GM19463 (cell line): Measurements from ENCODE around the gene ZDHHC18.
"Not testable (repeated sequence)": the region's sequence is repeated elsewhere in the genome, so short reads cannot be mapped to it uniquely, and the experiment has no call there.

ENCODE experiments used
- ATAC-seq: cut with Tn5 transposase; IDR thresholded peaks from one replicate; pipeline ENCODE4 v1.9.1; 2021; ENCODE audit warnings: mild to moderate bottlenecking, moderate library complexity; ENCODE audit not compliant: unreplicated experiment

ZDHHC18 gene

DNA sequence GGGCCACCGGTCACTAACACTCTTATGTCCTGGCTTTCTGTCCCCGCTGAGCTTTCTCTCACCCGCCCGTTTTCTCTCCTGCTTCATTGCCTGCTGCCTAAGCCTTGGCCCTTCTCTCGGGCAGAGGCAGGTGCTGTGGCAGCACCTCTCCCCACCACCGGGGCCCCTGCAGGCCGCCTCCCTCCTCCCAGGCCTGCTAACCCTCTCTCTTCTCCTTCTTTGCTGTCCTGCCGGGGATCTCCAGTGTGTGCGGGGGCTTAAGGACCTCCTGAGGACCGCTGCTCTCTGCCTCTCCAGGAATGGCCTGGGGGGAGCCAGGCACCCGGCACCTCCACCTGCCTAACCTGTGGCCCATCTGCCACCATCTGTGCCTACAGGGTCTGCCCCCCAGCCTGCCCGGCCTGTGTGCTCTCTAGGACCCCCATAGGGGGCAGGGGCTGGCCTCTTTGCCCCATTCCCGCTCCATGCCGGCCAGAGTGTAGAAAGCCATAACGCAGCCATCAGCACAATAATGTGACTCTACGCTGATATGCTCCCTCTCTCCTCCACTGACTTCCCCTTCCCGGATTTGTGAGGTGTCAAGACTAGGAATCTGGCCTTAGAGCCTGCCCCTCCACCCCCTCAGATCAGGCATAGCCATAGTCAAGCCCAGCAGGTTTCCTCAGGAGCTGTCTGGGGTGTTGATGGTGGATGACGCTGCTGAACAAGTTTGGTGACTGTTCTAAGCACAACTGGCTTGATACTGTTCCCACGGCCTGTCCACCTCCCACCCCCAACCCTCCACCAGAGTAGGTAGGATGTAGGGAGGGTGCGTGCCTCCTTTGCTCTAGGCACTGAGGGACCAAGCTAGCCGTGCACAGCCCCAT, 30.3 kb downstream of the ZDHHC18 start:
- ATAC-seq: no peak

DNA sequence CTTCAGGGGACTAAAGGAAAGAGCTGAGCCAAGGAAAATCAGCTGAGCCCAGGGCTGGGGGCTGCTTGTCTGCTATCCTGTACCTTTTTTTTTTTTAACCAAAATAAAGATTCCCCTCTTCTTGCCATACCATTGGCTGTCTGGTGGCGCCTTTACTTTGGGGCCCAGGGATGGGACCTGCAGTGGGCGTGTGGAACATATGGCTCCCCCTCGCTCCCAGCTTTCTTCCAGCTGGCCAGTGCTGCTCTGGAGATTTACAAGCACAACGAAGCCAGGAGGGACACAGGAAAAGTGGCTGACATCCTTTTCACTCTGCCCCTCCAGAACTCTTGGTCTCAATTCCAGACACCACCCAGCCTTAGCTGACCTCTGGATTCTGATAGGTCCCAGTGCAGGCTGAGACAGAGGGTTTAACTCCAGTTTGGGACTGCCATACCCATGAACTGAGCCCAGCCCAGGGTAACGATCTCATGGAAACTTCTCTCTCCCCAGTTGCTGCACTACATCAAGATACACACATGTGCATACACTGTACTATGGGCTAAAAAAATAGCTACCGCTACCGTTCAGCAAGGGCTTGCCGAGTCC, 31.1 kb downstream of the ZDHHC18 start:
- ATAC-seq: no peak

DNA sequence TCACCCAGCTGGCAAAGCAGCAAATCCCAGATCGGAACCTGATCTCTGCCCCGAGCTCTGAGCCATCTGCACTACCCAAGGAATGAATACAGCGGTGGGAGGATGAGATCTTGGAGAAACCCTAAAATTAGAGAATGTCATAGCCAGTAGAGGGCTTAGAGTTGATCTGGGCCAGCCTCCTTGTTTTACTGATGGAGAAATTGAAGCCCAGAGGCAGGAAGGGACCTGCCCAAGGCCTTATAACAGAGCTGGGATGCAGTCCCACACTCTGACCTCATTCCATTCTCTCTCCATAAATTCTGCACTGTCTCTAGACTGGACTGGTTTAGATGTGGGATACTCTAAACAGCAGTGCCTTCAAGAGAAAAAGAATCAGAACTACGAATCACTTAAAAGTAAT, 31.7 kb downstream of the ZDHHC18 start:
- no peak for ATAC-seq

DNA sequence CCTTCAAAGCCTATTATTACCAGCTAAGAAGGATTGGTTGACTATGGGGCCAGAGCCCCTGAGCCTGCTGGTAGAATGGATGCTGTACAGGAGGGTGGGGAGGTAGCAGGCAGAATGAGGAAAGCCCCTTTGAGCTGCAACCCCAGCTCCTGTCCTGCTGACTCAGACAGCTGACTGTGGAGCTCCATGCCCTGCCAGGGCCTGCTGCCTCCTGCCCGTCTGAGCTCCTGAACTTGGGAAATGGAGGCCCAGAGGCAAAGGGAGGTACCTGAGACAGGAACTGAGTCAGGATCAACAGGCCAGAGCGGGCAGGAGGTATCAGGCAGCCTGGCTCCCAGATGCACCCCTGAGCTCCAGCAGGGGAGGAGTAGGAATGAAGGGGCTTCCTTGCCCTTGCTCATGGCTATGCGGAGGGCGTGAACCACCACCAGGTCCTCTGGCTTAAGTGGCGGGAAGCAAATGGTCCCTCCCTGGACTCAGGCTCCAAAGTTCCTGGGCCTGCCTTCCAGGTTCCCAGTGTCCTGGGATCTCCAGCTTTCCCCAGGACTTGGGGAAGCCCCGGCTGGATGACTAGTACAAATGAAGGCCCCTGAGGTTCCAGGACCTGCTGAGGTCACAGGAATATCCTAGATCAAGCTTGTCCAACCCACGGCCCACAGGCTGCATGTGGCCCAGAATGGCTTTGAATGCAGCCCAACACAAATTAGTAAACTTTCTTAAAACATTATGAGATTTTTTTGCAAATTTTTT, 32.6 kb downstream of the ZDHHC18 start:
- no peak for ATAC-seq

DNA sequence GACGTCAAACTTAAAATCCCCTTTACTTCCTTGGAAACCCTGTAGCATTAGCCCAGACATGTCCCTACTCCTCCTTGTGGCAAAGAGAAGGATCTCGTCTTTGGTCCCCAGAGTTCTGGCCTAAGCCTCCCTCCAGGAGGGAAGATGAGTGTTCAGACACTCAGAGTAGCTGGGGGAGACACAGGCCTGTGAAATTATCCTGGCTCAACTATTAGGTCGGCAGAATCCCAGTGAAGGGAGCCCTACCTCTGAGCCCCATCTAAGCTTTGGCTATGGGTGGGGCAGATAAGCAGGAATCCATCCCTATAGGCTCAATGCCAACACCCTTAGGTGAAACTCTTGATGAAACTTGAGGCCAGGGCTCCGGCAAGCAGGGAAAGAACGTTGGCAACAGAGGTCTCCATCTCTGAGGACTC, 34.8 kb downstream of the ZDHHC18 start:
- ATAC-seq: no peak

DNA sequence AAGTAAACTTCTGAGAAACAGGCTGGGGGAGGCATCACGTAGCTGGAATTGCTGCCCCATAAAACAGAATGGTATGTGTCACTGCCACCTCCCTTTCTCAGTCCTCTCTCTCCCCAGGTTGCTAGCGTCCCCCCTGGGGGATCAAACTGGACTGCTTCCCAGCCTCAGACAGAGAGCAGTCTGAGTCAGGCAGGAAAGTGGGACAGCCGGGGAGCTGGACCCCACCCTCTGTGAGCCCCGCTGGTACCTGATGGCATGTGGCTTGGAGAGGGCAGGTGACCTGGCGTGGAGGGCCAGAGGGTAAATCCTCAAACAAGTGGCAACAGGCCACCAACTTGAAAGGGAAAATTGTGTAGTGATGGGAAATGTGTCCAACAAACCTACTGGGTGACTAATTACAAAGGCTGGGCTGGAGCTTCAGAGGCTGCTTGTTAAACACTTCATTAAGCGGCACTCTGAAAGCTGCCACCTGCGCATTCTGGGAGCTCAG, 35.4 kb downstream of the ZDHHC18 start:
- ATAC-seq: no peak

DNA sequence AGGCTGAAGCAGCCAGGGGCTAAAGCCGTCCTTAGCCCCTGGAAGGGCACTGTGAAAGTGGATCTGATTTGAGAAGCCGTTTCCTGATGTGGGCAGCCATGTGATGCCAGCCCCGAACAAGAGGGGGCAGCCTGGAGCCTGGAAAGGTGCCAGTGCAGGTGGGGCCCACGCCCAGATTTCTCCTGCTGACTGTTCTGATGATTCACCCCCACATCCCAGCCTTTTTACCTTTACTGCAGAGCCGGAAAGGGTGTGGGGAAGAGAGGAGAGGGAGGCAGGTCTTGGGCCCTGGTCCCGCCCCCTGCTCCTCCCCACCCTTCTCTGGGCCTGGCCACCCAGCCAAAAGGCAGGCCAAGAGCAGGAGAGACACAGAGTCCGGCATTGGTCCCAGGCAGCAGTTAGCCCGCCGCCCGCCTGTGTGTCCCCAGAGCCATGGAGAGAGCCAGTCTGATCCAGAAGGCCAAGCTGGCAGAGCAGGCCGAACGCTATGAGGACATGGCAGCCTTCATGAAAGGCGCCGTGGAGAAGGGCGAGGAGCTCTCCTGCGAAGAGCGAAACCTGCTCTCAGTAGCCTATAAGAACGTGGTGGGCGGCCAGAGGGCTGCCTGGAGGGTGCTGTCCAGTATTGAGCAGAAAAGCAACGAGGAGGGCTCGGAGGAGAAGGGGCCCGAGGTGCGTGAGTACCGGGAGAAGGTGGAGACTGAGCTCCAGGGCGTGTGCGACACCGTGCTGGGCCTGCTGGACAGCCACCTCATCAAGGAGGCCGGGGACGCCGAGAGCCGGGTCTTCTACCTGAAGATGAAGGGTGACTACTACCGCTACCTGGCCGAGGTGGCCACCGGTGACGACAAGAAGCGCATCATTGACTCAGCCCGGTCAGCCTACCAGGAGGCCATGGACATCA, 36.5 kb downstream of the ZDHHC18 start, which contains the start of gene SFN:
Gene SFN, plus strand, starts transcription at position 369 of the 904 bp plus-strand sequence. Its CDS starts 64 bp downstream, at position 433.
- no peak for ATAC-seq

DNA sequence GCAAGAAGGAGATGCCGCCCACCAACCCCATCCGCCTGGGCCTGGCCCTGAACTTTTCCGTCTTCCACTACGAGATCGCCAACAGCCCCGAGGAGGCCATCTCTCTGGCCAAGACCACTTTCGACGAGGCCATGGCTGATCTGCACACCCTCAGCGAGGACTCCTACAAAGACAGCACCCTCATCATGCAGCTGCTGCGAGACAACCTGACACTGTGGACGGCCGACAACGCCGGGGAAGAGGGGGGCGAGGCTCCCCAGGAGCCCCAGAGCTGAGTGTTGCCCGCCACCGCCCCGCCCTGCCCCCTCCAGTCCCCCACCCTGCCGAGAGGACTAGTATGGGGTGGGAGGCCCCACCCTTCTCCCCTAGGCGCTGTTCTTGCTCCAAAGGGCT, 37.2 kb downstream of the ZDHHC18 start:
- ATAC-seq: no peak

DNA sequence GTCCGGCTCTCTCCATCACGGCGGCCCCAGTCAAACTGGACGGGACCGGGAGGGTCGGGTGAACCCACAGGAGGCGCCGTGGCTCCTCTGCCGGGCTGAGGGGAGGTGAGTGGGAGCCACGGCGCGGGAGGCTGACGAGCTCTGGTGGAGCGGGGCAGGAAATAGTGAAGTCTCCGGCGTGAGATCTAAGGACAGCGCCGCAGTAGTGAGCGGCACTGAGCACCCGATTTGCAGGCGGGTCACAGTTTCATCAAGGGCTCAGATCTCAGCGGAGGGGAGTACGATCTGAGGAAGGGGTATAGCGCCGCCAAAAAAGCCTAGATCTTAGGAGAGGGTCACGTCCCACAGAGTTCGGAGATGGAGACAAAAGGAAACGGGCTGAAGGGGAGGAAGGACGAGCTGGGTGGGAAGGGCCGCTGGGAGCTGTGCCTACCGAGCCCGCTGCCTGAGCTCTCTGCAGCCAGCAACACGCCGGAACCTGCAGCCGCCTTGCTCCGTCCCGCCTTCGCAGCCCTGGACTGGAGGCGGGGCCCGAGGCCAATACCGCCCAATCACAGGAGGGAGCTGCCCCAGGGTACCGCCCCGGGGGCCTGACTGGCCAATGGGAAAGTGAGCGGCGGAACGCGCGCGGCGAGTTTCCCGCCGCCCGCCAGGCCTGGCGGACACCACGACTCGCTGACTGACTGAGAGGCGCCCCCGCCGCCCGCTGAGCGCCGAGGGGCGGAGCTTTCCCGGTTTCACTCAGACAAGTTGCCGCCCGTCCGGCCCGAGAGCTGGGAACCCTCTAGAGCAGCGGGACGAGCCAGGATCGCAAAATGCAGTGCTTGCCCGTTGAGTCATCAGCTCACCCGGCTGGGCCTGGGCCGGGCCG, 38.4 kb downstream of the ZDHHC18 start:
- ATAC-seq: peak; percentile 94

DNA sequence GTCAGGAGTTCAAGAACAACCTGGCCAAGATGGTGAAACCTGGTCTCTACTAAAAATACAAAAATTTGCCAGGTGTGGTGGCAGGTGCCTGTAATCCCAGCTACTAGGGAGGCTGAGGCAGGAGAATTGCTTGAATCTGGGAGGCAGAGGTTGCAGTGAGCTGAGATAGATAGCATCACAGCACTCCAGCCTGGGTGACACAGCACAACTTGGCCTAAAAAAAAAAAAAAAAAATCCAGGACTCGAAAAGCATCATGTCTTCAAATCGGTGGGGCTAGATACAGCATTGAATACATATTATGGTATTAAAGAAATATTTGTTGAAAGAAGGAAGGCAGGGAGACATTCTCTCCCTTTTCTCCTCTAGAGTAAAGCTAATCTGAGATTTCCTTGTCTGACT, 46.6 kb downstream of the ZDHHC18 start:
- not testable (repeated sequence) for ATAC-seq

DNA sequence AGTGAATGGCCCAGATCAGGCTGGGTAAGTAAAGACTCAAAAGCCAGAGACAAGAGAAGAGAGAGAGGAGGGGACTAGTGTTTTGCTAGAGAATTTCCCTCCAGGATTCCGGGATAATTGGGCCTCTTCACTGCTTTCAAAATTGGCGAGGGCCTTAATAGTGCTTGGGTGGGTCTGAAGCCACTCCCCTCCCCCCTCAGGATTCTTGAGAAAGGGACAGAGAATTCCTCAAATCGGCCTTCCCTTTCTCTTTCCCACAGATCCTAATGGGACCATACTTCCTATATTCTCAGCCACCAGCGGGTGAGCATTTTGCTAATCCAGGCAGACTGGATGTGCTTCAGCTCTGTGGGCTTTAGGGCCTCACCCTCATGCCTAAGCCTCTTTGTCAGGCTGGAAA, 48.4 kb downstream of the ZDHHC18 start:
- ATAC-seq: no peak

DNA sequence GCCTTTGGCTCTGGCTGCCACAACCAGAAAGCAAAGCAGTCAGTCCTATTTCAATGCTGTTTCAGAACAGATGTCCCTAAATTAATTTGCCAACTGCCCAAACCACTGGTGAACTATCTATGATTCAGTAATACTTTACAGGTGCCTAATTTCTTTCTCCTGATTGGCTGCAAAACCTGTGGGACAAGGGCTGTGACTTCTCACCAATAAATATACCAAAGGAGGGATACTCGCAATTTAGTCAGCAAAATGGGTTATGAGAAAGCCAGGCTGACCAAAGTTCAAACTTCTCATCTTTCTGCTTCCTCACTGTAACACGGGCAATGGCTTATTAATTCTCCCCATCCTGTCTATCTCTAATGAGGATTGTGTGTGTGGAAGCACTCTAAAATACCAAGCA, 50.8 kb downstream of the ZDHHC18 start:
- ATAC-seq: no peak

DNA sequence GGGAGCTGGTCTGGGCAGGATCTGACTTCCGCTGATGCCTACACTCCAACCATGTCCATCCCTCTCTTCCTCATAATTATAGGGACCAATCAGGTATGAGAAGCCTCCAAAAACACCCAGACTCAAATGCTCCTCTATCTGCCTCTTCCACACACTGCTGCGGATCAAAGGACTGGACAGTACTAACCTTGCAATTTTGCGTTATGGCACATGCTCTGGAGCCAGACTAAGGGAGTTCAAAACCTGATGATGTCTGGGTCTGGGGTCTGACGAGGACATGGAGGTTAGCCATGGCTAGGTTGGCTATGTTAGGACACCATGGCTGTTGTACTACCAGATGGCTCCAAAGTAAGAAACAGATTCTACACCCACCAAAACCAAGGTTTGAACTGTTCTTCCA, 53.3 kb downstream of the ZDHHC18 start:
- ATAC-seq: no peak

DNA sequence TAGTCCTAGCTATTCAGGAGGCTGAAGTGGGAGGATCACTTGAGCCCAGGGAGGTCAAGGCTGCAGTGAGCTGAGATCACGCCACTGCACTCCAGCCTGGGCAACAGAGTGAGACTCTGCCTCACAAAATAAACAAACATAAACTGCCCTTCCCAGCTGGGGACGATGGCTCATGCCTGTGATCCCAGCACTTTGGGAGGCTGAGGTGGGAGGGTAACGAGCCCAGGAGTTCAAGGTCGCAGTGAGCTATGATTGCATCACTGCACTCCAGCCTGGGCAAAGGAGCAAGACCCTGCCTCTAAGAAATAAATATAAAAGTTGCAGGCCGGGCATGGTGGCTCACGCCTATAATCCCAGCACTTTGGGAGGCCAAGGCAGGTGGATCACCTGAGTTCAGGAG, 55.1 kb downstream of the ZDHHC18 start:
- ATAC-seq: not testable (repeated sequence)

DNA sequence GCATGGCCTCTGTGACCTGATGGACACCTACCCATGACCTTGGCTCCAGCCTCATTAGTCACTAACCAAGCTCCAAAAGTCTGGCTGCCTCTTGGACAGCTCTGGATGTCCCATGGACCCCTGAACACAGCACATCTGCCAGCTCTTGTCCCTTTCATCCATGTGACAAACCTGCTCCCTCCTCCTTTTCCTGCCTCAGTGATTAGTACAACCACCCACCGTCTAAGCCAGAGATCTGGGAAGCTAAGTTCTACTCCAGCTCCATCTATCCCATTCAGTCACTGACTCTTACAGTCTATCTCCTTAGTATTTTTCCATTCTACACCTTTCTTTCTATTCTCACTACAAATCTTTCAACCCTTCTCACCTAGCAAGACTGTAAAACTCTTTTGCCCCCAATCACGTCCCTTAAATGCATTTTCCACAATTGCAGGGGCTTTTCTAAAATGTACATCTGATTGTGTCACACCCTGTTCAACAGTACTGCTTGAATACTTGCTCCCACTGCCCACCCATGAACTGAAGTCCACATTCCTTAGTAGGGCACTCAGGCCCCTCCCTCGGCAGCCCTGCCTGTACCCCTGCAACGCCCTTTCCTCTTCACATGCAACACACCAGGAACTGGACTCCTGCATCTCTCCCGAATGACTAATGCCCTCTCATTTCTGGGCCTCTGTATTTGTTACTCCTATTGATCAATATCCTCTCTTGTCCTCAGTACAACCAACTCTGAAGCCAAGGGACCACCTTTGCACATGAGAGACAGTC, 56.4 kb downstream of the ZDHHC18 start:
- ATAC-seq: no peak

DNA sequence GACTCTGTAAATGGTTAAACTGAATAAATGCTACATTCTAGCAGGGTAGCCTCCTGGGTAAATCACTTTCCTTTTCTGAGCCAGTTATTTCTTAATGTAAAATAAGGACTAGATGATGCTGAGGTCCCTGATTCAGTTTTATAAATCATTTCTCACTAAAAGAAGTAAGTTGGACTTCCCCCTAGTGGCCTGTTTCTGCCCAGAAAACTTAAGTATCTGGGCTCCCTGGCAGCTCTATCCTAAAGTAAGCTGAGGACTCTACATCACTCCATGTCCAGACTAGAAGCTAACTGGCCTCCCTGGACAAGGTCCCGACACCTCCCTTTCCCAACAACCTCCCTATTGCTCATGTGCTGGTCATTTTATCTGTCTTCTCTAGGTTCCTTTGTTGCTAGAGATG, 60.6 kb downstream of the ZDHHC18 start:
- no peak for ATAC-seq

DNA sequence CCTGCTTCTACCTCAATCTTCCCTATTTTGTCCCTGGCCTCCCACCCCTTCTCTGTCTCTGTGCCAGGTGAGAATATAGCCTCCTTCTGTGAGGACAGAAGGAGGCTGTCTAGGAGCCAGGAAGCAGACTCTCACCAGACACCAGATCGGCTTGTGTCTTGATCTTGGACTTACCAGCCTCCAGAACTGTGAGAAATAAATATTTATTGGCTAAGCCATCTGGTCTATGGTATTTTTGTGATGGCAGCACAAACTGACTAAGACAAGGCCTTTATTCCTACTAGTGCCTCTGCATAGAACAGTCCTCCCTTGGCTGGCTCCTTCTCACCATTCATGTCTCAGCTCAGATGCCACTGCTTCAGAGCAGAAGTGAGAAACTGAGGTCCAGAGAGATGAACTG, 61.7 kb downstream of the ZDHHC18 start:
- ATAC-seq: no peak

DNA sequence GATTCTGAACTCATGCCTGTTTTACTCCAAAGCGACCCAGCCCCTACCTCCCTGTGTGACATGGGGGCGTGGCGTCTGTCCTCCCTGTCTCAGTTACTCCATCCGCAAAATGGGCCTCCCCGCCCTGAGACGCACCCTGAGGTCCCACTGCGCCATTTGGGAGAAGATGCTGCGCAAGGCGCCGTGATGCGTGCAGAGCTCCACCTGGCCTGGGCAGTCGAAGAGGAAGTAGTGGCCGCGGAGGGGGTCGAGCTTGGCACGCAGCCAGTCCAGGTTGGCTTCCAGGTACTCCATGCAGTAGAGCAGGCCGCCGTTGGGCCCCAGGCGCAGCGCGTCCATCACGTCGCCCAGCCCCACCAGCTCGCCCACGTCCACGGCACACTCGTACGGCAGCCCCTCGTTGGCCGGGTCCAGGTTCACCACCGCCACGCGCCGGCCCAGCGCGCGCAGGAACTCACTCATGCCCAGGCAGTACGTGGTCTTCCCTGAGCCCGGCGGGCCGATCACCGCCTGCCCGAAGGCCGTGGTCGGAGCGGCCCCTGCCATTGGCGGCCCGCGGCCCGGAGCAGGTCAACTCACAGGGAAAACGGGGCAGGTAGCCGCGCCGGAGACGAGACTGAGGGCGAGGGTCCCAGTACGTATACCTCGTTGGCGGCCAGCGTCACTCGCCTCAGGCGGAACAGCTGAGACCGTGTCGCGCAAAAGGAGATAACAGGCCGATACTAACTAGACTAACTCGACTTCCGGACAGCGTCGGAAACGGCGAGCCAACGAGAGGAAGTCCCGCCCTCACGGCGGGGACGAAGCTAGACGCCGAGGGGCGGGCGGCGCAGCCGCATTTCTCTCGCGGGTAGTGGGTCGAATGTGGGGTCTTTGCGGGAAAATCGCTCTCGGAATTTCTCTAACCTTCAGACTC, 63.3 kb downstream of the ZDHHC18 start, which contains the start of gene GPN2:
Gene GPN2, minus strand, starts transcription at position 733 of the 916 bp plus-strand sequence. Its CDS starts 187 bp downstream, at position 546.
- peak; percentile 85 for ATAC-seq
